NCI-H2107 treated with DMSO at 0.1 percent for 48 hours (cell line): ENCODE data around the gene ZC3H8.
"Not testable (repeated sequence)": the region's sequence is repeated elsewhere in the genome, so short reads cannot be mapped to it uniquely, and the experiment has no call there.

ENCODE experiments used
- DNase-seq: peaks from one replicate; lab custom pipeline; 2025; ENCODE audit not compliant: unreplicated experiment; lab: John Stamatoyannopoulos, UW

Gene ZC3H8

GRCh38 chr2:112259509-112260294, 4.9 kb upstream of the ZC3H8 start:
- peak; percentile 51 for DNase-seq

GRCh38 chr2:112257575-112257974, 2.7 kb upstream of the ZC3H8 start:
- DNase-seq: no peak

- DNase-seq: no peak
Measured at GRCh38 chr2:112256654-112257053, 1.8 kb upstream of the ZC3H8 start.

GRCh38 chr2:112255875-112256274, 1.0 kb upstream of the ZC3H8 start:
- no peak for DNase-seq

- DNase-seq: no peak
Measured at GRCh38 chr2:112253261-112253815, 1.5 kb downstream of the ZC3H8 start.

GRCh38 chr2:112251271-112251670, 3.6 kb downstream of the ZC3H8 start:
- no peak for DNase-seq

- DNase-seq: no peak
Measured at GRCh38 chr2:112244854-112245253, 10.0 kb downstream of the ZC3H8 start.

GRCh38 chr2:112243233-112243632, 11.6 kb downstream of the ZC3H8 start:
- no peak for DNase-seq

GRCh38 chr2:112242384-112242783, 12.5 kb downstream of the ZC3H8 start:
- DNase-seq: peak; percentile 11

- DNase-seq: no peak
Measured at GRCh38 chr2:112239862-112240261, 15.0 kb downstream of the ZC3H8 start.

- DNase-seq: no peak
Measured at GRCh38 chr2:112230371-112230770, 24.5 kb downstream of the ZC3H8 start.

GRCh38 chr2:112229348-112229747, 25.5 kb downstream of the ZC3H8 start:
- peak; percentile 6 for DNase-seq

GRCh38 chr2:112220831-112221230, 34.0 kb downstream of the ZC3H8 start:
- DNase-seq: no peak

- DNase-seq: no peak
Measured at GRCh38 chr2:112220186-112220585, 34.7 kb downstream of the ZC3H8 start.

- DNase-seq: no peak
Measured at GRCh38 chr2:112217854-112218253, 37.0 kb downstream of the ZC3H8 start.

- no peak for DNase-seq
Measured at GRCh38 chr2:112216167-112216566, 38.7 kb downstream of the ZC3H8 start.

- DNase-seq: not testable (repeated sequence)
Measured at GRCh38 chr2:112207905-112208304, 46.9 kb downstream of the ZC3H8 start.

- no peak for DNase-seq
Measured at GRCh38 chr2:112204411-112204810, 50.4 kb downstream of the ZC3H8 start.

- DNase-seq: no peak
Measured at GRCh38 chr2:112201696-112202430, 53.0 kb downstream of the ZC3H8 start.

GRCh38 chr2:112199188-112199587, 55.7 kb downstream of the ZC3H8 start:
- DNase-seq: no peak

GRCh38 chr2:112198780-112199179, 56.1 kb downstream of the ZC3H8 start:
- no peak for DNase-seq

- DNase-seq: no peak
Measured at GRCh38 chr2:112197868-112198267, 57.0 kb downstream of the ZC3H8 start.
